NCI-H226 (cell line): ENCODE data around the gene FMN1.

Experiments used
- DNase-seq: peaks from one replicate; pipeline ENCODE4 v3.0.0-alpha.2; 2015

Gene FMN1

GRCh38 chr15:33115191-33115861, 79.2 kb downstream of the FMN1 start:
- no peak for DNase-seq

- no peak for DNase-seq
Observed at GRCh38 chr15:33114374-33114717, 80.2 kb downstream of the FMN1 start.

GRCh38 chr15:33113666-33114373, 80.7 kb downstream of the FMN1 start:
- no peak for DNase-seq

GRCh38 chr15:33112541-33113105, 81.9 kb downstream of the FMN1 start:
- no peak for DNase-seq

GRCh38 chr15:33111041-33111451, 83.5 kb downstream of the FMN1 start:
- DNase-seq = peak; percentile 5

- DNase-seq = no peak
Observed at GRCh38 chr15:33109345-33109744, 85.2 kb downstream of the FMN1 start.

- DNase-seq = no peak
Observed at GRCh38 chr15:33108518-33108917, 86.0 kb downstream of the FMN1 start.

- DNase-seq = peak; percentile 22
Observed at GRCh38 chr15:33107950-33108349, 86.6 kb downstream of the FMN1 start.

- DNase-seq = peak; percentile 43
Observed at GRCh38 chr15:33104212-33104611, 90.3 kb downstream of the FMN1 start.

GRCh38 chr15:33101036-33101435, 93.5 kb downstream of the FMN1 start:
- DNase-seq = no peak

- no peak for DNase-seq
Observed at GRCh38 chr15:33100314-33100713, 94.2 kb downstream of the FMN1 start.

- no peak for DNase-seq
Observed at GRCh38 chr15:33099739-33100138, 94.8 kb downstream of the FMN1 start.

- DNase-seq = no peak
Observed at GRCh38 chr15:33099213-33099612, 95.3 kb downstream of the FMN1 start.

- peak; percentile 56 for DNase-seq
Observed at GRCh38 chr15:33098094-33099058, 96.1 kb downstream of the FMN1 start.

- DNase-seq = no peak
Observed at GRCh38 chr15:33096134-33096533, 98.4 kb downstream of the FMN1 start.

- DNase-seq = no peak
Observed at GRCh38 chr15:33095641-33096040, 98.9 kb downstream of the FMN1 start.

- DNase-seq = no peak
Observed at GRCh38 chr15:33094336-33094735, 100.2 kb downstream of the FMN1 start.

GRCh38 chr15:33093222-33093621, 101.3 kb downstream of the FMN1 start:
- DNase-seq = no peak

- DNase-seq = no peak
Observed at GRCh38 chr15:33091983-33092693, 102.4 kb downstream of the FMN1 start.

- no peak for DNase-seq
Observed at GRCh38 chr15:33089878-33090757, 104.4 kb downstream of the FMN1 start.

GRCh38 chr15:33089165-33089877, 105.2 kb downstream of the FMN1 start:
- DNase-seq = no peak
